ENCODE data around the gene LHX1. TPM values are rescaled to one million over a fixed set of nuclear protein-coding genes. Genes with fewer than 3 reads are reported as not detected.

LHX1 gene
- total RNA-seq, 4 donors from 2014 or later: not detected

DNA sequence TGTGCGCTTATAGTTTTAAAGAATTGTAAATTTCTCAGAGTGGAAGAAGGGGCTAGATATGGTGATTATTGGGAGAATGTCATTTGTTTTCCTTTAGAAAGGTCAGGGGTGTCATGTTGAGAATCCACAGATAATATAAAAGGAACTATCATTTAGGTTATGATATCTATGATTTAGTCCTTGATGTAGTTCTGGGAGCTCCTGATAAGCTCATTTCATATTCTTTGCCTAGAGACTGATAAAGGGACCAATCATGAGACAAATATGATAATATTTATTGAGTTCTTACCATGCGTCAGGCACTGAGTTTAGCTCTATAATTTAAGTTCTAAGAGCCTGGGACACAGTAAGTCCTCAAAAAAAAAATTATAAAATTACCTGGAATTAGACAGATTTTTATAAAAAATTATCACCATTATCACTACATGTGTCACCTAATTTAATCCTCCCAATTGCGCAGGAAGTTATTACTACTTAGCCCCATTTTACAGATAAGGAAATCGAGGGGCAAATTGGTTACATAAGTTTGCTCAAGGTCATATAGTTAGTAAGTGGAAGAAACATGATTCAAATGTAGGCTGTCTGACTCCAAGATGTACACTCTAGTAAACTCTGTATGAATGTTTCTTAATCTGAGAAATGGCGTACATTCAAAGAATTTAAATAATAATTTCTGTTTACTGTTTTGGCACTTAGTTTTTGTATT is 14.0 kb downstream of the LHX1 start:
- DNase-seq (ENCODE audit: extremely low spot score): no peak
- H3K9me3 ChIP-seq: no peaks in the 10 kb centered on the region
- H3K27me3 ChIP-seq: peaks cover 3 to 14% (median 9%) of the 10 kb centered on the region in 4 donors
- 94% methylated on average over 5 of the region's 5 CpGs for WGBS
- no peak for TF ChIP-seq EP300 (IDR thresholded peaks at IDR 0.05)
- TF ChIP-seq POLR2A (IDR thresholded peaks at IDR 0.05; ENCODE audit: low read depth): no peak
- TF ChIP-seq, protein P1, sequence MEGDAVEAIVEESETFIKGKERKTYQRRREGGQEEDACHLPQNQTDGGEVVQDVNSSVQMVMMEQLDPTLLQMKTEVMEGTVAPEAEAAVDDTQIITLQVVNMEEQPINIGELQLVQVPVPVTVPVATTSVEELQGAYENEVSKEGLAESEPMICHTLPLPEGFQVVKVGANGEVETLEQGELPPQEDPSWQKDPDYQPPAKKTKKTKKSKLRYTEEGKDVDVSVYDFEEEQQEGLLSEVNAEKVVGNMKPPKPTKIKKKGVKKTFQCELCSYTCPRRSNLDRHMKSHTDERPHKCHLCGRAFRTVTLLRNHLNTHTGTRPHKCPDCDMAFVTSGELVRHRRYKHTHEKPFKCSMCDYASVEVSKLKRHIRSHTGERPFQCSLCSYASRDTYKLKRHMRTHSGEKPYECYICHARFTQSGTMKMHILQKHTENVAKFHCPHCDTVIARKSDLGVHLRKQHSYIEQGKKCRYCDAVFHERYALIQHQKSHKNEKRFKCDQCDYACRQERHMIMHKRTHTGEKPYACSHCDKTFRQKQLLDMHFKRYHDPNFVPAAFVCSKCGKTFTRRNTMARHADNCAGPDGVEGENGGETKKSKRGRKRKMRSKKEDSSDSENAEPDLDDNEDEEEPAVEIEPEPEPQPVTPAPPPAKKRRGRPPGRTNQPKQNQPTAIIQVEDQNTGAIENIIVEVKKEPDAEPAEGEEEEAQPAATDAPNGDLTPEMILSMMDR (IDR thresholded peaks at IDR 0.05): no peak
- no peak for TF ChIP-seq POLR2AphosphoS5 (IDR thresholded peaks at IDR 0.05)
- peaks cover 19 to 36% (median 27%) of the 10 kb centered on the region in 4 donors for H3K4me1 ChIP-seq
- H3K36me3 ChIP-seq: peaks cover 31 to 52% (median 44%) of the 10 kb centered on the region in 4 donors
- intact Hi-C loops (cut with DNase I): no loop called here
- no peak overlapping the region for H3K4me3 ChIP-seq
- no peak overlapping the region for H3K27ac ChIP-seq (replicated peaks in 1 of 4)

DNA sequence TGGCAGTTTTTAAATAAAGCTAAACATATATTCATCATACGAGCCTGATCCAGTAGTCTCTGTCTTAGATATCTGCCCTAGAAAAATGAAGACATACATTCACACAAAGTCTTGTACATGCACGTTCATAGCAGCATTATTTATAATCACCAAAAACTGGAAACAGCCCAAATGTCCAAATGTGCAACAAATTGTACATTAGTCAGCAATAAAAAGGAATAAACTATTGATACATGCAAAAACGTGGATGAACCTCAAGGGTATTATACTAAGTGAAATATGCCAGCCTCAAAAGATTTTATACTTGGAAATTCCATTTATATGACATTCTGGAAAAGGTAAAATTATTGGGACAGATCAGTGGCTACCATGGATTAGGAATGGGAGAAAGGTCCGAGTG is 34.2 kb downstream of the LHX1 start:
- WGBS: 86% methylated on average over 4 of the region's 4 CpGs
- no peak for DNase-seq (ENCODE audit: extremely low spot score)
- Histone ChIP-seq H3K9me3 (no peaks in the 10 kb centered on the region), H3K4me1 (no peaks in the 10 kb centered on the region), H3K27me3 (no peaks in the 10 kb centered on the region), H3K27ac (replicated peaks in 1 of 4) (no peak overlapping the region), H3K36me3 (peaks cover 0 to 20% (median 7%) of the 10 kb centered on the region in 4 donors), H3K4me3 (no peak overlapping the region)
- TF ChIP-seq EP300 (IDR thresholded peaks at IDR 0.05) (no peak), POLR2A (IDR thresholded peaks at IDR 0.05; ENCODE audit: low read depth) (no peak), POLR2AphosphoS5 (IDR thresholded peaks at IDR 0.05) (no peak)
- TF ChIP-seq, protein P1 (IDR thresholded peaks at IDR 0.05): no peak
- intact Hi-C loops (cut with DNase I): no loop called here

DNA sequence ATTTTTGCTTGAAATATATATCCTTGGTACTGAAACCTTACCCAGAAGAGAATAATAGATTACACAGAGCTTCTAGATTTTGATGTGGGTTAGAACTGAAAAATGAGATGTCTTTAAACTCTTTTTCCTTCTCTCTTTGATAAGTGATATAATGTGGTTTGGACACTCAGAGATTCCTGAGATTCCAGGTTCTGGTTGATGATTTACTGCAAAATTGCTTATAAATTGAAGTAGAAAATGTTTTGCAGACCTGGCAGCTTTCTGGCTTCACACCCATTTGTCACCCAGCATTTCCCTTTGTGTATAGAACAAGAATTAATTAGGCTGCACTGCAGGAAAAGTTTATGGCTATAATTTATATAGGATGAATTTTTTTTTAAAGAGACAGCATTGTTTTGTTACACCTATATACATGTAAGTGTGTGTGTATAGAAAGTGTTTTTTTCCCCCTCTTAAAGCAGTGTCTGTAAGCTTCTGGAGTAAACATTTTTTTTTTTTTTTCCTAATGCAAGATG is 35.0 kb downstream of the LHX1 start:
- H3K36me3 ChIP-seq: peaks cover 0 to 16% (median 7%) of the 10 kb centered on the region in 4 donors
- H3K27me3 ChIP-seq: no peaks in the 10 kb centered on the region
- H3K27ac ChIP-seq (replicated peaks in 1 of 4): no peak overlapping the region
- no peak for DNase-seq (ENCODE audit: extremely low spot score)
- no peaks in the 10 kb centered on the region for H3K9me3 ChIP-seq
- TF ChIP-seq, protein P1 (IDR thresholded peaks at IDR 0.05): no peak
- TF ChIP-seq EP300 (IDR thresholded peaks at IDR 0.05): no peak
- TF ChIP-seq POLR2AphosphoS5 (IDR thresholded peaks at IDR 0.05): no peak
- no peak for TF ChIP-seq POLR2A (IDR thresholded peaks at IDR 0.05; ENCODE audit: low read depth)
- no peak overlapping the region for H3K4me3 ChIP-seq
- intact Hi-C loops (cut with DNase I): no loop called here
- no peaks in the 10 kb centered on the region for H3K4me1 ChIP-seq

GRCh38 chr17:36972905-36973304 is 35.6 kb downstream of the LHX1 start:
- Histone ChIP-seq H3K27me3 (no peaks in the 10 kb centered on the region), H3K4me3 (no peak overlapping the region), H3K27ac (replicated peaks in 1 of 4) (no peak overlapping the region), H3K9me3 (no peaks in the 10 kb centered on the region), H3K36me3 (peaks cover 0 to 12% (median 5%) of the 10 kb centered on the region in 4 donors), H3K4me1 (no peaks in the 10 kb centered on the region)
- intact Hi-C loops (cut with DNase I): no loop called here
- DNase-seq (ENCODE audit: extremely low spot score): no peak
- no peak for TF ChIP-seq POLR2AphosphoS5 (IDR thresholded peaks at IDR 0.05)
- TF ChIP-seq EP300 (IDR thresholded peaks at IDR 0.05): no peak
- TF ChIP-seq POLR2A (IDR thresholded peaks at IDR 0.05; ENCODE audit: low read depth): no peak
- TF ChIP-seq, protein P1 (IDR thresholded peaks at IDR 0.05): no peak
- WGBS: 94% methylated on average over 1 of the region's 1 CpG
